NCI-H2107 treated with DMSO at 0.1 percent for 48 hours (cell line): ENCODE data around the gene CACNB1.

Experiments
- DNase-seq: peaks from one replicate; lab custom pipeline; 2025; ENCODE audit not compliant: unreplicated experiment; lab: John Stamatoyannopoulos, UW

The CACNB1 gene

GRCh38 chr17:39197380-39198185, at the start of gene CACNB1:
Gene CACNB1 (minus strand): TSS chr17:39197669. CDS start chr17:39197495, 174 bp downstream.
- DNase-seq, result peak; percentile 43

- DNase-seq, result no peak
Measured at GRCh38 chr17:39246274-39246673, 48.8 kb upstream of the CACNB1 start.

- DNase-seq, result peak; percentile 64
Measured at GRCh38 chr17:39244600-39245570, 47.4 kb upstream of the CACNB1 start.

GRCh38 chr17:39244016-39244599, 46.6 kb upstream of the CACNB1 start:
- no peak for DNase-seq

GRCh38 chr17:39243155-39243554, 45.7 kb upstream of the CACNB1 start:
- no peak for DNase-seq

- DNase-seq, result no peak
Measured at GRCh38 chr17:39240631-39241030, 43.2 kb upstream of the CACNB1 start.

- peak; percentile 45 for DNase-seq
Measured at GRCh38 chr17:39239640-39240314, 42.3 kb upstream of the CACNB1 start.

- peak; percentile 12 for DNase-seq
Measured at GRCh38 chr17:39238311-39238972, 41.0 kb upstream of the CACNB1 start.

GRCh38 chr17:39237586-39237985, 40.1 kb upstream of the CACNB1 start:
- no peak for DNase-seq

- peak; percentile 70 for DNase-seq
Measured at GRCh38 chr17:39236981-39237441, 39.5 kb upstream of the CACNB1 start.

- DNase-seq, result peak; percentile 76
Measured at GRCh38 chr17:39236450-39236927, 39.0 kb upstream of the CACNB1 start.

GRCh38 chr17:39235555-39236449, 38.3 kb upstream of the CACNB1 start:
- DNase-seq, result peak; percentile 79

GRCh38 chr17:39231591-39232551, 34.4 kb upstream of the CACNB1 start:
- DNase-seq, result peak; percentile 61

GRCh38 chr17:39231091-39231561, 33.7 kb upstream of the CACNB1 start:
- DNase-seq, result no peak

GRCh38 chr17:39230361-39230760, 32.9 kb upstream of the CACNB1 start:
- no peak for DNase-seq

- DNase-seq, result no peak
Measured at GRCh38 chr17:39229274-39229913, 31.9 kb upstream of the CACNB1 start.

GRCh38 chr17:39227364-39227919, 30.0 kb upstream of the CACNB1 start:
- no peak for DNase-seq
